ENCODE results near the gene KCNQ1OT1.

KCNQ1OT1 gene

GRCh38 chr11:2718817-2719438, 19.1 kb upstream of the KCNQ1OT1 start:
- DNase-seq, result no peak

GRCh38 chr11:2717561-2718325, 17.9 kb upstream of the KCNQ1OT1 start:
- no peak for DNase-seq

GRCh38 chr11:2716376-2717095, 16.7 kb upstream of the KCNQ1OT1 start:
- no peak for DNase-seq

GRCh38 chr11:2715716-2716350, 16.0 kb upstream of the KCNQ1OT1 start:
- no peak for DNase-seq

- no peak for DNase-seq
These were observed 15.1 kb upstream of the KCNQ1OT1 start for GRCh38 chr11:2714871-2715270.

GRCh38 chr11:2714463-2714800, 14.6 kb upstream of the KCNQ1OT1 start:
- no peak for DNase-seq

- DNase-seq, result no peak
These were observed 14.1 kb upstream of the KCNQ1OT1 start for GRCh38 chr11:2713661-2714462.

GRCh38 chr11:2713094-2713493, 13.3 kb upstream of the KCNQ1OT1 start:
- DNase-seq, result no peak

GRCh38 chr11:2711161-2711560, 11.4 kb upstream of the KCNQ1OT1 start:
- DNase-seq, result no peak

- no peak for DNase-seq
These were observed 9.6 kb upstream of the KCNQ1OT1 start for GRCh38 chr11:2709429-2709828.

- no peak for DNase-seq
These were observed 9.0 kb upstream of the KCNQ1OT1 start for GRCh38 chr11:2708757-2709281.

GRCh38 chr11:2708151-2708581, 8.4 kb upstream of the KCNQ1OT1 start:
- DNase-seq, result no peak

- DNase-seq, result no peak
These were observed 7.9 kb upstream of the KCNQ1OT1 start for GRCh38 chr11:2707736-2708135.

GRCh38 chr11:2706321-2706720, 6.5 kb upstream of the KCNQ1OT1 start:
- DNase-seq, result no peak

- DNase-seq, result no peak
These were observed 5.3 kb upstream of the KCNQ1OT1 start for GRCh38 chr11:2704896-2705606.

- no peak for DNase-seq
These were observed 4.6 kb upstream of the KCNQ1OT1 start for GRCh38 chr11:2704356-2704755.

GRCh38 chr11:2703363-2704141, 3.8 kb upstream of the KCNQ1OT1 start:
- no peak for DNase-seq

GRCh38 chr11:2702771-2703362, 3.1 kb upstream of the KCNQ1OT1 start:
- DNase-seq, result no peak

GRCh38 chr11:2701898-2702434, 2.2 kb upstream of the KCNQ1OT1 start:
- no peak for DNase-seq

GRCh38 chr11:2701230-2701629, 1.4 kb upstream of the KCNQ1OT1 start:
- DNase-seq, result no peak
